WTC11 (cell line): ENCODE data around the gene DGCR2. TPM values are rescaled to one million over a fixed set of nuclear protein-coding genes. Genes with fewer than 3 reads are reported as not detected.

Experiments
- ATAC-seq: fragments of 200-7000 bp; cut with Tn5 transposase; 2 replicates; pipeline ENCODE4 v1.10.0; 2021; ENCODE audit warnings: mild to moderate bottlenecking, moderate library complexity
- CTCF ChIA-PET: fragments of 300-600 bp; sonication (Branson Sonifier 250); formaldehyde crosslinking; loops from one replicate; lab custom pipeline; 2021; ENCODE audit warnings: antibody characterized with exemption; lab: Charles Lee
- POLR2A ChIA-PET: fragments of 350-600 bp; sonication (Branson Sonifier 250); formaldehyde crosslinking; loops from one replicate; lab custom pipeline; 2021; ENCODE audit warnings: antibody characterized with exemption; lab: Charles Lee
- DNase-seq: peaks from one replicate; pipeline ENCODE4 v3.0.0; 2021; ENCODE audit warnings: low spot score
- H3K27ac Mint-ChIP-seq: 2 replicates; pipeline ENCODE4 v1.8.0; 2021; ENCODE audit warnings: mixed read lengths
- H3K27me3 Mint-ChIP-seq: 2 replicates; pipeline ENCODE4 v1.8.0; 2021; ENCODE audit warnings: low read depth, mild to moderate bottlenecking, moderate library complexity, mixed read lengths
- H3K36me3 Mint-ChIP-seq: 2 replicates; pipeline ENCODE4 v1.8.0; 2021; ENCODE audit warnings: mixed read lengths
- H3K4me1 Mint-ChIP-seq: 2 replicates; pipeline ENCODE4 v1.8.0; 2022; ENCODE audit warnings: mixed read lengths
- H3K4me3 Mint-ChIP-seq: 2 replicates; pipeline ENCODE4 v1.8.0; 2021; ENCODE audit warnings: mild to moderate bottlenecking, moderate library complexity, mixed read lengths
- H3K9me3 Mint-ChIP-seq: 2 replicates; pipeline ENCODE4 v1.8.0; 2021; ENCODE audit warnings: mixed read lengths
- ARID4B ChIP-seq: sonication (generic); formaldehyde crosslinking; IDR thresholded peaks from 2 replicates; pipeline ENCODE4 v1.8.0; 2023; ENCODE audit warnings: missing genetic modification reagents, mild to moderate bottlenecking, borderline replicate concordance
- CBFB ChIP-seq: sonication (generic); formaldehyde crosslinking; IDR thresholded peaks from 2 replicates; pipeline ENCODE4 v1.8.1; 2022; ENCODE audit warnings: mild to moderate bottlenecking, low read depth, missing genetic modification reagents
- ETV6 ChIP-seq: sonication (generic); formaldehyde crosslinking; IDR thresholded peaks from 2 replicates; pipeline ENCODE4 v1.8.1; 2022; ENCODE audit warnings: mild to moderate bottlenecking, missing genetic modification reagents
- GABPB1 ChIP-seq: sonication (generic); formaldehyde crosslinking; IDR thresholded peaks from 2 replicates; pipeline ENCODE4 v1.8.1; 2023; ENCODE audit warnings: mild to moderate bottlenecking, missing genetic modification reagents
- GRHL2 ChIP-seq: fragments of 250-450 bp; sonication (Bioruptor Pico); IDR thresholded peaks from 2 replicates; pipeline ENCODE4 v1.8.0; 2022; ENCODE audit warnings: mild to moderate bottlenecking, moderate library complexity; ENCODE audit not compliant: insufficient replicate concordance, severe bottlenecking
- HMGA2 ChIP-seq: fragments of 250-450 bp; sonication (Bioruptor Pico); IDR thresholded peaks from 2 replicates; pipeline ENCODE4 v1.4.0; 2021; ENCODE audit warnings: mild to moderate bottlenecking, moderate library complexity
- JAZF1 ChIP-seq: fragments of 250-450 bp; sonication (Bioruptor Pico); IDR thresholded peaks from 2 replicates; pipeline ENCODE4 v1.9.0; 2021; ENCODE audit warnings: moderate library complexity, mild to moderate bottlenecking, inconsistent platforms
- KAT7 ChIP-seq: sonication (generic); formaldehyde crosslinking; IDR thresholded peaks from 2 replicates; pipeline ENCODE4 v1.8.1; 2023; ENCODE audit warnings: missing genetic modification reagents, mild to moderate bottlenecking, borderline replicate concordance
- MLX ChIP-seq: sonication (generic); formaldehyde crosslinking; IDR thresholded peaks from 2 replicates; pipeline ENCODE4 v1.8.1; 2023; ENCODE audit warnings: mild to moderate bottlenecking, missing genetic modification reagents, moderate library complexity
- PRRX2 ChIP-seq: fragments of 250-450 bp; sonication (Bioruptor Pico); IDR thresholded peaks from 2 replicates; pipeline ENCODE4 v1.8.0; 2021; ENCODE audit warnings: mild to moderate bottlenecking
- RORB ChIP-seq: fragments of 250-450 bp; sonication (Bioruptor Pico); IDR thresholded peaks from 2 replicates; pipeline ENCODE4 v1.9.0; 2021; ENCODE audit warnings: mild to moderate bottlenecking
- SMAD4 ChIP-seq: sonication (generic); formaldehyde crosslinking; IDR thresholded peaks from 2 replicates; pipeline ENCODE4 v1.8.0; 2022; ENCODE audit warnings: mild to moderate bottlenecking, missing genetic modification reagents
- SP1 ChIP-seq: sonication (generic); formaldehyde crosslinking; conservative IDR thresholded peaks from 2 replicates; pipeline ENCODE4 v1.8.1; 2022; ENCODE audit warnings: missing genetic modification reagents
- TCF7 ChIP-seq: sonication (generic); formaldehyde crosslinking; IDR thresholded peaks from 2 replicates; pipeline ENCODE4 v1.8.0; 2022; ENCODE audit warnings: mild to moderate bottlenecking, low read depth, missing genetic modification reagents, moderate library complexity
- ZNF121 ChIP-seq: sonication (generic); formaldehyde crosslinking; IDR thresholded peaks from 2 replicates; pipeline ENCODE4 v1.8.0; 2023; ENCODE audit warnings: missing genetic modification reagents
- ZNF138 ChIP-seq: sonication (generic); formaldehyde crosslinking; conservative IDR thresholded peaks from 2 replicates; pipeline ENCODE4 v1.8.1; 2022; ENCODE audit warnings: mild to moderate bottlenecking, moderate library complexity, missing genetic modification reagents
- ZNF219 ChIP-seq: sonication (generic); formaldehyde crosslinking; IDR thresholded peaks from 2 replicates; pipeline ENCODE4 v1.8.0; 2023; ENCODE audit warnings: missing genetic modification reagents, mild to moderate bottlenecking, borderline replicate concordance
- ZNF532 ChIP-seq: fragments of 250-450 bp; sonication (Bioruptor Pico); IDR thresholded peaks from 2 replicates; pipeline ENCODE4 v1.9.0; 2021; ENCODE audit warnings: mild to moderate bottlenecking, borderline replicate concordance
- ZNF671 ChIP-seq: fragments of 250-450 bp; sonication (Bioruptor Pico); IDR thresholded peaks from 2 replicates; pipeline ENCODE4 v1.8.0; 2021; ENCODE audit warnings: mild to moderate bottlenecking
- total RNA-seq: library from RNA; stranded (reverse); gene quantifications from 3 replicates; pipeline ENCODE4 v1.2.3, GENCODE V29; 2021
- TF ChIP-seq, protein P1 (sequence below): sonication (generic); formaldehyde crosslinking; IDR thresholded peaks from 2 replicates; pipeline ENCODE4 v1.8.0; 2022; ENCODE audit warnings: mild to moderate bottlenecking, missing genetic modification reagents
- TF ChIP-seq, protein P2 (sequence below): fragments of 250-450 bp; sonication (Bioruptor Pico); IDR thresholded peaks from 2 replicates; pipeline ENCODE4 v1.9.0; 2021; ENCODE audit warnings: moderate library complexity, mild to moderate bottlenecking, inconsistent platforms, borderline replicate concordance
- TF ChIP-seq, protein P3 (sequence below): fragments of 250-450 bp; sonication (Bioruptor Pico); IDR thresholded peaks from 2 replicates; pipeline ENCODE4 v2.1.2; 2022; ENCODE audit warnings: mild to moderate bottlenecking, moderate library complexity

DGCR2 gene
- total RNA-seq, 1 experiment from 2014 or later, result 64.2 TPM

DNA sequence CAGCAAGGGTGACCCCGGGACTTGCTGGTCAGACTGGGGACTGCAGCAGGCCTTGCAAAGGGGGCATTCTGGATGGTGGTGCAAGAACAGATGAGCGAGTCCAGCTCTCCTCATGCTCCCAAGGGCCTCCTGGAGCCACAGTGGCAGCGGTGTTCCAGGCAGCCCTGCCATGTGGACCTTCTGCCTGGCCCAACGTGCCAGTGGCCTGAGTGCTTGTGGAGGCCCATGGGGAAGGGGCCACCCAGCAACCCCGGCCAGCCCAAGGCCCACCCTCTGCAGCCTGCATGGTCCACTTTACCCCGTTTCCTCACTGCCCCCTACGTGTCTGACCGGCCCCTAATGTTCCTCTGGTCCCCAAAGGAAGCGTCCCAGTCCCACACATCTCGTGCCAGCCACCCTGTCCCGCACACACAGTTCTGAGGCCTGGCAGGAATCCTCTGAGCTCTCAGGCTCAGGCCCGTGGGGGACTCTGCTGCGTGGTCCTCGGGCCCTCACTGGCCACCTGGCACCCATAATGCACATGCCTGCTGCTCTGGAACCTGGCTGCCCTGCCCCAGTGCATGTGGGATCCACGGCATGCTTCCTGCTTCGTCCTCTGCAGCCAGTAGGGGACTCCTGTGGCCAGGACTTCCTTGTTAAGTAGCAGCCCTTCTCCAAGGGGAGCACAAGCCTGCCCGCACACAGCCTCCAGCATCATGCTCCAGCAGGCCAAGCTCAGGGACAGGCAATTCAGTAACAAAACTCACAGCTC, 85.5 kb downstream of the DGCR2 start:
- Mint-ChIP-seq H3K36me3 (peaks cover 6% of the 10 kb centered on the region; the same call in 1 of the 2 replicates), H3K4me3 (no peak overlapping the region), H3K27ac (no peak overlapping the region), H3K9me3 (no peaks in the 10 kb centered on the region), H3K4me1 (no peaks in the 10 kb centered on the region; the same call in 1 of the 2 replicates), H3K27me3 (peaks cover 8% of the 10 kb centered on the region)
- ChIA-PET POLR2A (no interaction called here), CTCF (interaction anchor here (0.8 to 2.0 kb wide), 7 partner anchors 20 to 142 kb away, joined by 3 to 9 read pairs (median 3); partner anchors contain the start of genes ESS2 and SLC25A1)
- TF ChIP-seq KAT7 (CRISPR knock-in tag), result no peak
- TF ChIP-seq, protein P1, sequence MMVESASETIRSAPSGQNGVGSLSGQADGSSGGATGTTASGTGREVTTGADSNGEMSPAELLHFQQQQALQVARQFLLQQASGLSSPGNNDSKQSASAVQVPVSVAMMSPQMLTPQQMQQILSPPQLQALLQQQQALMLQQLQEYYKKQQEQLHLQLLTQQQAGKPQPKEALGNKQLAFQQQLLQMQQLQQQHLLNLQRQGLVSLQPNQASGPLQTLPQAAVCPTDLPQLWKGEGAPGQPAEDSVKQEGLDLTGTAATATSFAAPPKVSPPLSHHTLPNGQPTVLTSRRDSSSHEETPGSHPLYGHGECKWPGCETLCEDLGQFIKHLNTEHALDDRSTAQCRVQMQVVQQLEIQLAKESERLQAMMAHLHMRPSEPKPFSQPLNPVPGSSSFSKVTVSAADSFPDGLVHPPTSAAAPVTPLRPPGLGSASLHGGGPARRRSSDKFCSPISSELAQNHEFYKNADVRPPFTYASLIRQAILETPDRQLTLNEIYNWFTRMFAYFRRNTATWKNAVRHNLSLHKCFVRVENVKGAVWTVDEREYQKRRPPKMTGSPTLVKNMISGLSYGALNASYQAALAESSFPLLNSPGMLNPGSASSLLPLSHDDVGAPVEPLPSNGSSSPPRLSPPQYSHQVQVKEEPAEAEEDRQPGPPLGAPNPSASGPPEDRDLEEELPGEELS (CRISPR knock-in tag), result peak; percentile 31; the same call in 1 of the 2 replicates
- no peak for TF ChIP-seq ZNF671
- no peak for TF ChIP-seq TCF7
- TF ChIP-seq ZNF121 (CRISPR knock-in tag), result peak; percentile 97
- no peak for TF ChIP-seq PRRX2
- no peak for TF ChIP-seq CBFB (CRISPR knock-in tag)
- ATAC-seq (peak; percentile 13; the same call in 1 of the 2 replicates), DNase-seq (peak; percentile 42)

GRCh38 chr22:19036229-19036522, 86.0 kb downstream of the DGCR2 start:
- Mint-ChIP-seq H3K27ac (no peak overlapping the region), H3K27me3 (peaks cover 13% of the 10 kb centered on the region), H3K4me1 (no peaks in the 10 kb centered on the region; the same call in 1 of the 2 replicates), H3K36me3 (peaks cover 5% of the 10 kb centered on the region; the same call in 1 of the 2 replicates), H3K4me3 (no peak overlapping the region), H3K9me3 (no peaks in the 10 kb centered on the region)
- ATAC-seq, result no peak
- no peak for TF ChIP-seq HMGA2 (CRISPR knock-in tag)
- TF ChIP-seq JAZF1 (CRISPR knock-in tag), result no peak
- no peak for TF ChIP-seq ETV6
- TF ChIP-seq ZNF532 (CRISPR knock-in tag), result no peak
- TF ChIP-seq, protein P2, sequence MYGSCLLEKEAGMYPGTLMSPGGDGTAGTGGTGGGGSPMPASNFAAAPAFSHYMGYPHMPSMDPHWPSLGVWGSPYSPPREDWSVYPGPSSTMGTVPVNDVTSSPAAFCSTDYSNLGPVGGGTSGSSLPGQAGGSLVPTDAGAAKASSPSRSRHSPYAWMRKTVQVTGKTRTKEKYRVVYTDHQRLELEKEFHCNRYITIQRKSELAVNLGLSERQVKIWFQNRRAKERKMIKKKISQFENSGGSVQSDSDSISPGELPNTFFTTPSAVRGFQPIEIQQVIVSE, result no peak
- TF ChIP-seq SP1, result no peak
- TF ChIP-seq, protein P3, sequence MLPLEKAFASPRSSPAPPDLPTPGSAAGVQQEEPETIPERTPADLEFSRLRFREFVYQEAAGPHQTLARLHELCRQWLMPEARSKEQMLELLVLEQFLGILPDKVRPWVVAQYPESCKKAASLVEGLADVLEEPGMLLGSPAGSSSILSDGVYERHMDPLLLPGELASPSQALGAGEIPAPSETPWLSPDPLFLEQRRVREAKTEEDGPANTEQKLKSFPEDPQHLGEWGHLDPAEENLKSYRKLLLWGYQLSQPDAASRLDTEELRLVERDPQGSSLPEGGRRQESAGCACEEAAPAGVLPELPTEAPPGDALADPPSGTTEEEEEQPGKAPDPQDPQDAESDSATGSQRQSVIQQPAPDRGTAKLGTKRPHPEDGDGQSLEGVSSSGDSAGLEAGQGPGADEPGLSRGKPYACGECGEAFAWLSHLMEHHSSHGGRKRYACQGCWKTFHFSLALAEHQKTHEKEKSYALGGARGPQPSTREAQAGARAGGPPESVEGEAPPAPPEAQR, result no peak
- no peak for TF ChIP-seq SMAD4 (CRISPR knock-in tag)
- no peak for TF ChIP-seq GABPB1 (CRISPR knock-in tag)
- no peak for TF ChIP-seq ZNF219
- no peak for TF ChIP-seq MLX (CRISPR knock-in tag)
- TF ChIP-seq ZNF138 (CRISPR knock-in tag), result no peak
- no peak for TF ChIP-seq GRHL2 (CRISPR knock-in tag)
- no peak for TF ChIP-seq RORB (CRISPR knock-in tag)
- TF ChIP-seq ARID4B (CRISPR knock-in tag), result no peak
- DNase-seq, result no peak
- CTCF ChIA-PET, result interaction anchor here (0.8 to 2.0 kb wide), 7 partner anchors 8 to 143 kb away, joined by 3 to 9 read pairs (median 3); partner anchors contain the start of genes ESS2 and SLC25A1
- POLR2A ChIA-PET, result no interaction called here
